HT1080 (cell line): ENCODE data around the gene C10orf90. TPM values are rescaled to one million over a fixed set of nuclear protein-coding genes. Genes with fewer than 3 reads are reported as not detected.
"Not testable (repeated sequence)": the region's sequence is repeated elsewhere in the genome, so short reads cannot be mapped to it uniquely, and the experiment has no call there.

ENCODE experiments used
- DNase-seq: peaks from one replicate; pipeline ENCODE4 v3.0.0-alpha.2; 2015; ENCODE audit warnings: low read depth
- total RNA-seq: library from RNA; depleted of rRNA; stranded (reverse); fragments of >200 nt; shearing (Covaris generic); gene quantifications from 2 replicates; pipeline ENCODE4 v1.2.3, GENCODE V29; 2014; rRNA removed

C10orf90 gene
- total RNA-seq, 1 experiment from 2014 or later, result not detected

DNA sequence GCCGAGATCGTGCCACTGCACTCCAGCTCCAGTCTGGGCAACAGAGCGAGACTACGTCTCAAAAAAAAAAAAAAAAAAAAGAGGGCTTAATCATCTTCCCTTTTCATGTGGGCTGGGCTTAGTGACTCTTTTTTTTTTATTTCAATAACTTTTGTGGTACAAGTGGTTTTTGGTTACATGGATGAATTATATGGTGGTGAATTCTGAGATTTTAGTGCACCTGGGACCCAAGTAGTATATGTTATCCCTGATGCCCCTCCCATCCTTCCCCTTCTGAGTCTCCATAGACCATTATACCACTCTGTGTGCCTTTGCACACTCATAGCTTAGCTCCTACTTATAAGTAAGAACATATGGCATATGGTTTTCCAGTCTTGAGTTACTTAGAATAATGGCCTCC lies 277.4 kb downstream of the C10orf90 start:
- no peak for DNase-seq

DNA sequence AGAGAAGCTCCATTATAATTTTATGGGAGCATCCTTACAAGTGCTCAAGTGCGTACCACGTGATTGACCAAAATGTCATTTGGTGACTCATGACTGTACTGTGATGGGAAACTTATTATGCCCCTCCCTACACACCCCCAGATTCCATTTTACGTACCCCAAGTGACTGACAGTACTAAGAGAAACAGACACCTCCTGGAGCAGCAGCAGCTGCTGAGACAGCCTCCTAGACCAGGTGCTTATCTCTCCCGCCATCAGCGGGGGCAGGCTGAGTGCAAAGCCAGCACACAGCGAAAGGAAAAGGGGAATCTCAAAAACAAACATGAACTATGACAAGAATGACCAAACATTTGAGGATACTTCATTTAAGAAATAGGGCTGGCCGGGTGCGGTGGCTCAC lies 278.0 kb downstream of the C10orf90 start:
- DNase-seq, result no peak

DNA sequence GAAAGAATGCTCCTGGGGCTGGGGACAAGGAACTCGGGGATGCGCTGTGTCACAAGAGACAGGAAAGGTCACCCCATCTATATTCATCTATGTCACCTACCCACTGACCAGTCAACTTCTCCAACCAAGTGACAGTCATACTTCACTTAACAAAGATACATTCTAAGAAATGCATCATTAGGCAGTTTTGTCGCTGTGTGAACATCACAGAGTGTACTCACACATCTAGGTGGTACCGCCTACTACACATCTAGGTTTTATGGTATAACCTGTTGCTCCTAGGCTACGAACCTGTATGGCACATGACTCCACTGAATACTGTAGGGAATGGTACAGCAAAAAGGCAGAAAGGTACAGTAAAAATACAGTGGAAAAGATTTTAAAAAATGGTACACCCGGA lies 278.4 kb downstream of the C10orf90 start:
- DNase-seq, result no peak

DNA sequence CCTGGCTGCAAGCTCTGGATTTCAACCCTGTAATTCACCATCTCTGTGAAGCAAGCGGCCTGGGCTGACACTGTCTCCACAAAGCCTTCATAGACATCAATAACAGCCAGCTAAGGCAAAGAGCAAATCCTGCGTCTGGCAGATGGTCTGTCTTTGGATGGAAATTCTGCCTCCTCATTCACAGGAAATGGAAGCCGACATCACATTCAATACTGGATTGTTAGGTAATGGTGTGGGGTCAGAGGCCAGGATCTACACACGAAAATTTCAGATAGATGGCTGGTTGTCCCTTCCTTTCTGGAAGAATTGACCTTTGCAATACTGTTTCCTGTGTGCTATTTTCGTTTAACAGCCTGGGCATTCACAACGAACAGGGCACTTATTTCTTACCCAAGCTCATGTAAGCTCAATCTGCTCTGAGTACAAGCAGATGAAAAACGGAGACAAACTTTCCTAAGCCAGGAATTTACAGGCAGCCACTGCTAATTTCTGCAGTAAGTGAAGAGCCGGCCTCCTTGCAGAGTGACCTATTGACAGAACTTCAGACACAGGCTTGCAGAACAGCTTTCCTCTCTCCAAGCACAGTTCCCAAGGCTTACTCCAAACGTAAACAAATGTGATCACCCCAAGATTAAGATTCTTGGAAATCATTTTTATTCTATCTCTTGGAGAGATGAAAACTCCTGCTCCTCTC lies 279.2 kb downstream of the C10orf90 start:
- no peak for DNase-seq

DNA sequence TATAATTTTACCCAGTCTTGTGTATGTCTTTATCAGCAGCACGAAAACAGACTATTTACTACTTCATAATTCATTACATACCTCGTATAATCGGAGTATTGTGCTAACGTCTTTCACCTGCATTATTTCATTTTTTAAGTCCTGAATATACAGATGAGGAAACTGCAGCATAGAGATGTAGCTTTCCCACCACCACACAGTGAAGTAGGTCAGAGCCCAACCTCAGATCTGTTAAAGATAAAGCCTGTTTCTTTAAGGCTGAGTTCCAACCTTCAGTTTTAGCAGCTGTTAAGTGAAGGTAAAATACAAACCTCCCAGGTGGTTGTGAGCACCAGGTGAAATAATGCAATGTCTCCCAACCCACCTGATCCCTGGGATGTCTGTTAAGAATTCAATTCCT lies 280.2 kb downstream of the C10orf90 start:
- no peak for DNase-seq

DNA sequence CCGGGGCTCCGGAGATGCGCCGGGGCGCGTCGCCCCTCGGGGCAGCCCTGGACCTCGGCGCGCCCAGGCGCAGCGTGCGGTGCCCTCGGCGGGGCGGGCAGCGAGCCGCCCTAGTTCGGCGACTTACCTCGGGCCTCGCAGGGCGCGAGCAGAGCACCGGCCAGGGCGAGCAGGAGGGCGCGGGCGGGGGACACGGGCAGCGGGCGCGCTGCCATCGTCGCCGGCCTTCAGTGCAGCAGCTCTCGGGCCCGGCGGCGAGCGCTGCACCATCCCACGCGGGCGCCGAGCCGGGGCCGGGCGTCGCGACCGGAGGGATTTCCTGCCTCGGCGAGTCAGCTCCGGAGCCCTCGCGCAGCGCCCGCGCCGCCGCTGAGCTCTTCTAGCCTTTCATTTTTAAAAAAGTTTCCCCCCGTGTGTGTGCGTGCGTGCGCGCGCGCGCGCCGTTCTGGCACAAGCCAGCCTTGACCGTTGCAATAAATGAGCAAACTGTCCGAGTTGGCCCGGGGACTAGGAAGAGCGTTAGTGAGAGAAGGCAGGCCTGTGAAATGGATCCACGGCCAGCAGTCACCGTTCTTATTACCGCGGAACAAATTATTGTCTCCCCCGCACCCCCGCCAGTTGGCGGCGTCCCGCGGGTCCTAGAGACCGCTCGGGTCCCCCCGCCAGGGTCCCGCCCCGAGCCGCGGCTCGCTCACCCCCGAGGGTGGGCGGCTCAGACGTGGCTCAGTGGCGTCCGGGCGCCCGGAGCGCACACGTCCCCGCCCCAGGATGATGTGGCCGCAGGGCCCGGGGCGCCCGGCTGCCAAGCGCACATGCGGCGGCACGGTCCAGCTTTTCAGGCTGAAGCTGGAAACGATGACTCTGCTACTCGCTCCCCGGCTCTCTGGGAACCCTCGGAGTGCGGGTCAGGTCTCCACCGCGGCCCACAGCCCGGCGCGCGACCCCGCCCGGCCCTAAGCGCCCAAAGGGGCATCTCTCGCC lies 282.3 kb downstream of the C10orf90 start, which contains the start of gene ADAM12:
Gene ADAM12, minus strand, starts transcription at position 547 of the 981 bp plus-strand sequence. Its CDS starts 332 bp downstream, at position 215.
- no peak for DNase-seq

DNA sequence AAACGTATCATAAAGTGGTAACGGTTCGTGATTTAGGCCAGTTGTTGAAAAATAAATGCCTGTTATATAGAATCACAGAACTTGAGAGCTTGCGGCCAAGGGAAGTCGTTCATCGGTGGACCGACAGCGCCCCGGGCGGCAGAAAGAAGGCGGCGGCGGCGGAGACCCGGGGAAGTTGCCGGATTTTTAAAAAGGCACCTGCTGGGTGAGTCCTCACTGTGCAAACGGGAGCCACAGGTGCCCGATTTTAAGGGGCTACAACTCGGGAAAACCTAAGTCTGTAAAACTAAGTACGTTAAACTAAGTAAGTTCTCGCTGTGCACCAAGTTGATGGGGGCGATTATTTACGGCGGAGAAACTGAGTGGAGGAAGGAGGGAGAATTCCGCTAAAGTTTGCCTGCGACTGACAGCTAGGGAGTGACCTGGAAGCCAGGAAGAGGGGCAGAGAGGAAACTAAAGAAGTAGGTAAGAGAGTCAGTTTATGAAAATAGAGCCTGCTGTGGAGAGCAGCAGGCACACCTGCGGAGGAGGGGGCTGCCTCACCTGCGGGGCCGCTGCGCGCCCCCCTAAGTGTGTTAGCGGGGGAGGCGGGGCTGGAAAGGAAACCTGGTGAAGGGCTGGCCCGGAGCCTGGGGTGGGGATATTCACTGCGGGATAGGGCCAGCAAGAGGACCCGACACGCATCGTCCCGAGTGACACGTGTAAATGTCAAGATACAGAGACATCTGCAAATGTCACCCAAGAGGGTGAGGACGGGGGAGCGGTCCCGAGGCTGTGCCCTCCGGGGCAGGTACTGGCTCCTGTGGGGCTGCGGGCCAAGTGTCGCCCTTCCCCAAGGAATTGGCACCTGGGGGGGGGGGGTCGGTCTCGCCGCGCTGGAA lies 283.2 kb downstream of the C10orf90 start:
- DNase-seq, result no peak

DNA sequence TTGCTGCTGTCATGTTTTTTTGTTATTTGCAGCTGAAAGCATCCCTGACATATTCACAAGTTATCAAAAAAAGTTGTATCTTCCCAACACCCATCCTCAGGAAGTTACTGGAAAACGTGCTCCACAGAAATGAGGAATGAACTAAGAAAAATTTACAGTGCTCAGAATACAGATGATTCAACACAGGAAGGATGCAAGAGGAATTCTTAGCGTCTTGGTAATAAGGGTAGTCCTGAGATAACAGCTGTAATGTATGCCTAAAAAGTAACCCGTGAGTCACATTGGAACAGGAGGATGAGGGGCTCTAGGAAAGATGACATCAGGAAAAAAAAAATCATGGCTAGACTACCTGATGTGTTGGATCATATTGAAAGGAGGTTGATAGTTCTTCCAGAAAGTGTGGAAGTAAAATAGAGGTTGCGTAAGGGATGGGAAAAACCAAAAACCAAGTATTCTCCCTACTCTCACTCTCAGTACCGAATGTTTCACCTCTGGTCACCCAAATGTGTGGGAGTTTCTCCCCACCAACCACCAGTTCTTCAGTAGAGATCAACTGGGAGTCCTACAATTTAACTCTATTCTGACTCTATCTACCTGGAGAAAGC lies 286.1 kb downstream of the C10orf90 start:
- DNase-seq, result peak; percentile 93

DNA sequence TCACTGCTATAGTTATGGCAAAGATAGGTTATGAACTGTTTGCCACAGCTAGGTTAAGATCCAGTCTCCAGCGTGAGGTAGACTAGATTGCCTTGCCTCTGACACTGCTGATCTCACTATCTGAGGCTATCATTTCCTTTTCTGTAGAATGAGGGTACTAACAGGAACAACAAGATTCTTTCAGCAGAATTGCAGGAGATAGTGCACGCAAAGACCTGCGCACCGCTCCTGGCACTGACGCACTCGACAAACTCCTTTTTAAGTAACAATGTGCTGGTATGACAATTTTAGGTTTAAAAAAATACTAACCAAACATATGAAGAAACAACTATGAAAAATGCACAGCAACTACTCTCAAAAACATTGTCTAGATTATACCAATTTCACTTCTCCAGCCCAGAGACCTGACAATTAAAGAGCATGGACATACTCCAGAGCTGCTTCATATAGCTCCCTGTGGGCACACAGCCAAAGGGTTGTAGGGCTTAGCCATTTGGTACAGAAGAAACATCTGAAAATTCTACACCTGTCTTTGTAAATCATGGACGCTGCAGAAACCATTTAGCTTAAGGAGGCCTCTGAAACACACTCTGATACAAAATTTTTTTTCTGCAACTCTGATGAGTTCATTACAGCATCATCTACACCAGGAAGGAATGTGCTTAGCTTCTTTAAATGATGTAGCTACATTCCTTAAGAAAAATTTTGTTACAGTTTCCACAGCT lies 290.0 kb downstream of the C10orf90 start:
- no peak for DNase-seq

DNA sequence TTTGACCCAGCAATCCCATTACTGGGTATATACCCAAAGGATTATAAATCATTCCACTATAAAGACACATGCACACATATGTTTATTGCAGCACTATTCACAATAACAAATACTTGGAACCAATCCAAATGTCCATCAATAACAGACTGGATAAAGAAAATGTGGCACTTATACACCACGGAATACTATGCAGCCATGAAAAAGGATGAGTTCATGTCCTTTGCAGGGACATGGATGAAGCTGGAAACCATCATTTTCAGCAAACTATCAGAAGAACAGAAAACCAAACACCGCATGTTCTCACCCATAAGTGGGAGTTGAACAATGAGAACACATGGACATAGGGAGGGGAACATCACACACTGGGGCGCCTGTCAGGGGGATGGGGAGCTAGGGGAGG lies 291.3 kb downstream of the C10orf90 start:
- DNase-seq, result not testable (repeated sequence)

DNA sequence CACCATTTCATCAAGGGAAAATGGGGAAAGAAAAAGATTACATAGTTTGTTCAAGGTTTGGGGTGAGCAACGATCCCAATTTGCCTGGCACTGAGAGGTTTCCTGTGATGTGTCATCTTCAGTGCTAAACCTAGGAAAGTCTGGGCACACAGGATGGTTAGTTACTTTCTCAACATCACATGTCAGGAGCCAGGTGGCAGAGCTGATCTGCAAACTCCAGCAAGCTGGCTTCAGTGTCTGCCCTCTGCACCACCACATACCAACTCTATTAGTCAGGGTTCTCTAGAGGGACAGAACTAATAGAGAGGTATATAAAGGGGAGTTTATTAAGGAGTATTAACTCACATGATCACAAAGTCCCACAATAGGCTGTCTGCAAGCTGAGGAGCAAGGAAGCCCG lies 293.5 kb downstream of the C10orf90 start:
- peak; percentile 94 for DNase-seq

DNA sequence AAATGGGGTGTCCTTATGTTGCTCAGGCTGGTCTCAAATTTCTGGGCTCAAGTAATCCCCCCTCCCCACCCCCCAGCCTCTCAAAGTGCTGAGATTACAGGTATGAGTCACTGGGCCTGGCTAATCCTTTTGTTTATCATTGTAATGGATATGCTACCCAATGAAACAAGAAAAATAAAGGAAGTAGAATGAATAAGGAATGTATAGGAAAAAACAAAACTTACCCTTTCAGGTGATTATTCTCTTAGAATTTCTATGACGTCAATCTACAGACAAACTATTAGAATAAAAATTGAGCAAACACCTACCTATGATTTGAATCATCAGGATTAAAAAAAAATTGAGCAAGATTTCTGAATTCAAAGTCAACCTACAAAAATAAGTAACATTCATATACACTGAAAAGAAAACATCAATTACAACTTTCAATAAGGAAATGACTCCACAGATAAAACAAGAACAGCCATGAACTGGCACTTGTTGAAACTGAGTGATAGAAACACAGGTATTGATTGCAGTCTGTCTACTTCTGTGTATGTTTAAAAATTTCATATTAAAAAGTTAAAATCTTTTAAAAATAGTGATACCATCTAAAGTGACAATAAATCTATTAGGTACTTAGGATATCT lies 294.5 kb downstream of the C10orf90 start:
- peak; percentile 74 for DNase-seq

DNA sequence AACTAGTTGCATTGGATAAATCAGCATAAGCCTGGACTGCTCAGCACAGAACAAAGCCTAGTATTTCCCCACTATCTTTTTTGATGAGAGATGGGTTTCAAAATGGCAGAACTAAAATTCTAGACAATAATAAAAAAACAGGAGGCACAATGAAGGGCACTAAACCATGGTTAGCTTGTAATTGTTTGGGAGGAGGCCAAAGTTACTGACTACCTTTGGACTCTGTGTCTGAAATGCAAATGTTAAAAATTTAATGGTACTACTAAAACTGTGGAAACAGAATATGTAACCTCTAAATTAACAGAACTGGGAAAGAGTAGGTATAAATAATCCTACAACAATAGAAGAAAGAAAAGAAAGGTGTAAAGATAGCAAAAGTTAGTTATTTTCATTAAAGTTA lies 295.2 kb downstream of the C10orf90 start:
- no peak for DNase-seq

Other genes with a start within 250 kb of the C10orf90 start
- gene DOCK1, start 234.7 kb upstream of the C10orf90 start, total RNA-seq, result 26.4 and 28.6 TPM in 2 replicates